ENCODE measurements around the gene BICC1. TPM values are rescaled to one million over a fixed set of nuclear protein-coding genes. Genes with fewer than 3 reads are reported as not detected.

The BICC1 gene
- total RNA-seq, 4 donors from 2014 or later = 9.3 to 20.8 (median 12.5) TPM

DNA sequence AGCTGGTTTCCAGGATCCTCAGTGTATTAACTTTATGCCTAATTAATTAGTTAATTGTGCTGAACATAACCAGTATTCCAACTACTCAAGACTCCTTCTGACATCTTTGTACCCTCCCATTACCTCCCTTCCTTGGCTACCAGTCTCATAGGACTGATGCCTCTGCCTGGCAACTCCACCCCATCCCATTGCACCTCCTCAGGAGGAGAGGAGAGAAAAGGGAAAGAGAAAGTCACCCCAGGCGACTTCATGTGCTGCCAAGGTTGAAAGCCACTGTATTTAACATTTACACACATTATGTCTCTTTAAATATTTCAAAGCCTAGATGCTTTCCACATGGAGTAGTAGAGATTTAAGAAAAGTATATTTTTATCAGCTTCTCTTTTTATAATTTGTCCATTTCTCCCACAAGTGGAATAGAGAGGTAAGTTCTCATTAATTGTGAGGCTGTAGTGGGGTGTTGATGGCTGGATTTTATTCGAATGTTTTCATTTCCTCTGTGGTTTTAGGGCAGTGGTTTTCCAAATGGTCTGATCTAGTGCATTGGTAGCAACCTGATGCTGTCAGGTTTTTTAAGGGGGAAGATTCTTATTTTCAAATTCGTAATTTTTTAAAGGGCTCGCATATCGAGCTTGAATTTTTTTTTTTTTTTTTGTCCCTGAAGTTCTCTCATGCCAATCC lies 148.0 kb downstream of the BICC1 start:
- no peaks in the 10 kb centered on the region for H3K9me3 ChIP-seq
- TF ChIP-seq CTCF (IDR thresholded peaks at IDR 0.05) (no peak), POLR2A (IDR thresholded peaks at IDR 0.05) (no peak)
- intact Hi-C loops (cut with DNase I) = no loop called here

GRCh38 chr10:58661336-58661735 lies 148.7 kb downstream of the BICC1 start:
- DNase-seq = no peak
- no peaks in the 10 kb centered on the region for H3K9me3 ChIP-seq
- H3K4me3 ChIP-seq (replicated peaks in 1 of 3) = no peak overlapping the region
- no peaks in the 10 kb centered on the region for H3K36me3 ChIP-seq
- H3K27me3 ChIP-seq = no peaks in the 10 kb centered on the region
- 69 to 75% methylated on average over 1 of the region's 1 CpG for WGBS, 2 donors
- H3K27ac ChIP-seq = no peak overlapping the region
- no peaks in the 10 kb centered on the region for H3K4me1 ChIP-seq
- intact Hi-C loops (cut with DNase I) = no loop called here
- no peak for TF ChIP-seq POLR2A (IDR thresholded peaks at IDR 0.05)
- TF ChIP-seq CTCF (IDR thresholded peaks at IDR 0.05) = no peak

More for the DNA sequence above, 148.0 kb downstream of the BICC1 start:
- no peaks in the 10 kb centered on the region for H3K4me1 ChIP-seq
- H3K27ac ChIP-seq = no peak overlapping the region
- H3K36me3 ChIP-seq = no peaks in the 10 kb centered on the region
- no peak overlapping the region for H3K4me3 ChIP-seq (replicated peaks in 1 of 3)
- no peak for DNase-seq
- WGBS, 2 donors = 81% methylated on average over 5 of the region's 5 CpGs
- no peaks in the 10 kb centered on the region for H3K27me3 ChIP-seq

DNA sequence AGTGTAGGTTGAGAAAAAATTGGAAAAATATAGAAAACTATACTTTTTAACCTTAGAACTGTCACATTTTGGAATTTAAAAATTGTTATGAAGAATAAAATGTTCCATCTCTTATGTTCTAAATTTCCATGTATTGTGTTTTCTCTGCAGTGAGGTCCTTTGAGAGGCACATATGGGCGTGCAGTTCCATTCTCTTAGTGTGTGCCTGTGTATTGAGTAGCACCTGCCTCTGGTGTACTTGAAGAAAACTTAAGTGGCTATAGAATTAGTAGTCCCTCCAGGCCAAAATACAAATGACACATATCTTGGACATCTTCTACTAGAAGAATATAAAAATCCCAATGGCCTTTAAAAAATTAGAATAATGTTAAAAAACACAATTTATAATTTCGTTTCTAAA lies 149.2 kb downstream of the BICC1 start:
- Histone ChIP-seq H3K9me3 (no peaks in the 10 kb centered on the region), H3K27ac (no peak overlapping the region), H3K36me3 (no peaks in the 10 kb centered on the region), H3K4me3 (replicated peaks in 1 of 3) (no peak overlapping the region), H3K4me1 (peaks cover 0 to 3% of the 10 kb centered on the region in 2 donors), H3K27me3 (no peaks in the 10 kb centered on the region)
- intact Hi-C loops (cut with DNase I) = no loop called here
- 40 to 42% methylated on average over 2 of the region's 2 CpGs for WGBS, 2 donors
- no peak for TF ChIP-seq CTCF (IDR thresholded peaks at IDR 0.05)
- no peak for TF ChIP-seq POLR2A (IDR thresholded peaks at IDR 0.05)
- no peak for DNase-seq

- intact Hi-C loops (cut with DNase I) = no loop called here
- no peaks in the 10 kb centered on the region for H3K36me3 ChIP-seq
- no peak overlapping the region for H3K27ac ChIP-seq
- DNase-seq = no peak
- H3K4me1 ChIP-seq = peaks cover 0 to 3% of the 10 kb centered on the region in 2 donors
- H3K4me3 ChIP-seq (replicated peaks in 1 of 3) = no peak overlapping the region
- WGBS, 2 donors = 81 to 82% methylated on average over 4 of the region's 4 CpGs
- no peaks in the 10 kb centered on the region for H3K27me3 ChIP-seq
- TF ChIP-seq POLR2A (IDR thresholded peaks at IDR 0.05) (no peak), CTCF (IDR thresholded peaks at IDR 0.05) (no peak)
- no peaks in the 10 kb centered on the region for H3K9me3 ChIP-seq
Measured at GRCh38 chr10:58662314-58662713, 149.6 kb downstream of the BICC1 start.

DNA sequence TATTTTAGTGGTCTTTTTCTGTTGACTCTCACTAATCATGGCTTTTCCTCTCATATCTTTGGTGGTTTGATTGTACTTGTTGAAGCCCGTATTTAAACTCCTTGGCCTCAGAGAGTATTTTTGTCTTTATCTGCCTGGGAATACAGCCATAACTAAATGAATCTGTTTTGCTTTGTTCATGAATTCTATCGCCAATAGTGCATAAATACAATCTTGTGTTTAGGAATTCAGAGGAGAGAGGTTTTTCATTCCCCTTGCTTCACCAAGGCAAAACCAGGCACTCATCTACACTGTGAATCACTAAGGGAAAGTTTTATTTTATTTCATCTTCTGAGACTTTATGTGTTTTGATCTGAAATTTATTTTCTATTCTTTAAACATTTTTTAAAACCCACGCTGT lies 152.7 kb downstream of the BICC1 start:
- H3K4me3 ChIP-seq (replicated peaks in 1 of 3) = no peak overlapping the region
- H3K4me1 ChIP-seq = peaks cover 0 to 3% of the 10 kb centered on the region in 2 donors
- H3K27me3 ChIP-seq = no peaks in the 10 kb centered on the region
- no peaks in the 10 kb centered on the region for H3K36me3 ChIP-seq
- no peak for DNase-seq
- WGBS, 2 donors = 51 to 61% methylated on average over 3 of the region's 3 CpGs
- peak overlapping the region; percentile 51 to 70 (median 53) for H3K27ac ChIP-seq
- no peak for TF ChIP-seq CTCF (IDR thresholded peaks at IDR 0.05)
- no peak for TF ChIP-seq POLR2A (IDR thresholded peaks at IDR 0.05)
- H3K9me3 ChIP-seq = no peaks in the 10 kb centered on the region
- intact Hi-C loops (cut with DNase I) = no loop called here

Measured in thyroid gland (tissue), 4 donors.